ENCODE results near the gene SCAMP4. TPM values are rescaled to one million over a fixed set of nuclear protein-coding genes. Genes with fewer than 3 reads are reported as not detected.

Gene SCAMP4
- total RNA-seq, 1 donor from 2014 or later: 75.8 TPM

DNA sequence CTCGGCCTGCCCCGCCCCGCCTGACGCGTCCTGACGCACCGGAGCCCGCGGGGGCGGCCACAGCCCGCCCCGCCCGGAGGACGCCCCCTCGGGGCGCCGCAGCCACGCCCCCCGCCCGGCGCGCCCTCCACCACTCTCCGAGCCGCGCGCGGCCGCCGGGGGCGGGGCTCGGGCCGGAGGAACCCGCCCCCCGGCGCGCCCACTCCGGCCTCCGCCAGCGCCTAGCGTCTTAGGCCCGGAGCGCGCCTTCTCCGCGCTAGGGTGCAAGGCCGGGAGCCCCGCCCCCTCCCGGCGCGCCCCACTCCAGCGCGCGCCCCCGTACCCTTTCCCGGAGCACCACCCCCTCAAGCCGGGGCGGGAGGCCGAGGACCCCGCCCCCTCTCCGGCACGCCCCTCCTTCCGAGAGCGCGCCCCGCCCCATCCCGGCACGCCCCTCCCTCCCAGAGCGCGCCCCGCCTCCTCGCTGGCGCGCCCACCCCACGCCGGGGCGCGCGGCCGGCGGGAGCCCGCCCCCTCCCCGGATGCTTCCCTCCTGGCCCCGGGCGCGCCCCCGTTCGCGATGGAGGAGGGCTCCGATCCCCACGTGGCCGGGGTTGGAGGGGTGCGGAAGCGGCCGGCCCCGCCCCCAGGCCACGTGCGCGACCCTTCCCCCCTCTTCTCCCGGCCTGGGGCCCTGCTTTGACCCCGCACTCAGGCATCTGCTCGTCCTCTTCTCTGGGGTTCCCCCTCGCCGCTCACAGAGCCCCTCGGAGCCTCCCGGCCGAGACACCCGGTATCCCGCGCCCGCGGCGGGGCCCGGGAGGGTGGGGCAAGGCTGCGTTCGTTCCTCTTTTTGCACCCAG is 41.3 kb upstream of the SCAMP4 start:
- DNase-seq (ENCODE audit: extremely low spot score, unreplicated experiment): peak; percentile 98
- no peaks in the 10 kb centered on the region for H3K27me3 Mint-ChIP-seq (ENCODE audit: unreplicated experiment)
- H3K36me3 Mint-ChIP-seq (ENCODE audit: unreplicated experiment): no peaks in the 10 kb centered on the region
- peaks cover 34% of the 10 kb centered on the region for H3K4me1 Mint-ChIP-seq (ENCODE audit: unreplicated experiment)
- H3K4me3 Mint-ChIP-seq (ENCODE audit: unreplicated experiment): peak overlapping the region; percentile 72
- H3K9me3 Mint-ChIP-seq (ENCODE audit: unreplicated experiment): no peaks in the 10 kb centered on the region
- no peak for TF ChIP-seq CTCF (IDR thresholded peaks at IDR 0.05)
- no peak overlapping the region for H3K27ac Mint-ChIP-seq (ENCODE audit: unreplicated experiment)

- peak overlapping the region; percentile 72 for H3K4me3 Mint-ChIP-seq (ENCODE audit: unreplicated experiment)
- H3K27me3 Mint-ChIP-seq (ENCODE audit: unreplicated experiment): no peaks in the 10 kb centered on the region
- peak overlapping the region; percentile 27 for H3K27ac Mint-ChIP-seq (ENCODE audit: unreplicated experiment)
- TF ChIP-seq CTCF (IDR thresholded peaks at IDR 0.05): peak; percentile 83
- no peak for DNase-seq (ENCODE audit: extremely low spot score, unreplicated experiment)
- no peaks in the 10 kb centered on the region for H3K36me3 Mint-ChIP-seq (ENCODE audit: unreplicated experiment)
- peaks cover 28% of the 10 kb centered on the region for H3K4me1 Mint-ChIP-seq (ENCODE audit: unreplicated experiment)
- H3K9me3 Mint-ChIP-seq (ENCODE audit: unreplicated experiment): no peaks in the 10 kb centered on the region
Observed at GRCh38 chr19:1864480-1865171, 40.6 kb upstream of the SCAMP4 start.

GRCh38 chr19:1865172-1866010 is 39.8 kb upstream of the SCAMP4 start:
- H3K36me3 Mint-ChIP-seq (ENCODE audit: unreplicated experiment): no peaks in the 10 kb centered on the region
- peak overlapping the region; percentile 62 for H3K4me3 Mint-ChIP-seq (ENCODE audit: unreplicated experiment)
- peaks cover 23% of the 10 kb centered on the region for H3K4me1 Mint-ChIP-seq (ENCODE audit: unreplicated experiment)
- peak overlapping the region; percentile 31 for H3K27ac Mint-ChIP-seq (ENCODE audit: unreplicated experiment)
- no peak for TF ChIP-seq CTCF (IDR thresholded peaks at IDR 0.05)
- H3K9me3 Mint-ChIP-seq (ENCODE audit: unreplicated experiment): no peaks in the 10 kb centered on the region
- H3K27me3 Mint-ChIP-seq (ENCODE audit: unreplicated experiment): no peaks in the 10 kb centered on the region
- DNase-seq (ENCODE audit: extremely low spot score, unreplicated experiment): no peak

- peaks cover 9% of the 10 kb centered on the region for H3K4me1 Mint-ChIP-seq (ENCODE audit: unreplicated experiment)
- H3K36me3 Mint-ChIP-seq (ENCODE audit: unreplicated experiment): no peaks in the 10 kb centered on the region
- H3K4me3 Mint-ChIP-seq (ENCODE audit: unreplicated experiment): no peak overlapping the region
- no peaks in the 10 kb centered on the region for H3K9me3 Mint-ChIP-seq (ENCODE audit: unreplicated experiment)
- no peak for TF ChIP-seq CTCF (IDR thresholded peaks at IDR 0.05)
- no peak overlapping the region for H3K27ac Mint-ChIP-seq (ENCODE audit: unreplicated experiment)
- no peaks in the 10 kb centered on the region for H3K27me3 Mint-ChIP-seq (ENCODE audit: unreplicated experiment)
- DNase-seq (ENCODE audit: extremely low spot score, unreplicated experiment): no peak
Observed at GRCh38 chr19:1866693-1867348, 38.4 kb upstream of the SCAMP4 start.

Measured in osteocyte (in vitro differentiated cells).